Tibial nerve (tissue), 4 donors: Measurements from ENCODE around the gene KLHL30.

ENCODE experiments used
- EP300 ChIP-seq, 2 donors: sonication (generic); formaldehyde crosslinking; IDR thresholded peaks; one replicate each; pipeline ENCODE4 v1.6.1; 2017; ENCODE audit warnings: antibody characterized with exemption in 2 of 2, mild to moderate bottlenecking in 1 of 2
- POLR2A ChIP-seq, 2 donors: fragments of 450-650 bp; IDR thresholded peaks; one replicate each; pipeline ENCODE4 v1.6.1; 2017; ENCODE audit warnings: antibody characterized with exemption in 2 of 2, mild to moderate bottlenecking in 2 of 2, moderate library complexity in 2 of 2
- TF ChIP-seq, protein P1 (sequence below), 5 experiments: fragments of 200-600 bp in 3 of 5; fragments of 450-650 bp in 2 of 5; sonication (generic) in 3 of 5; IDR thresholded peaks; one replicate each; pipeline ENCODE4 v1.5.1; 2016 to 2019; ENCODE audit warnings: antibody characterized with exemption in 5 of 5, mild to moderate bottlenecking in 3 of 5, moderate library complexity in 2 of 5

GRCh38 chr2:238167761-238168160, 29.3 kb downstream of the KLHL30 start:
- TF ChIP-seq, protein P1, sequence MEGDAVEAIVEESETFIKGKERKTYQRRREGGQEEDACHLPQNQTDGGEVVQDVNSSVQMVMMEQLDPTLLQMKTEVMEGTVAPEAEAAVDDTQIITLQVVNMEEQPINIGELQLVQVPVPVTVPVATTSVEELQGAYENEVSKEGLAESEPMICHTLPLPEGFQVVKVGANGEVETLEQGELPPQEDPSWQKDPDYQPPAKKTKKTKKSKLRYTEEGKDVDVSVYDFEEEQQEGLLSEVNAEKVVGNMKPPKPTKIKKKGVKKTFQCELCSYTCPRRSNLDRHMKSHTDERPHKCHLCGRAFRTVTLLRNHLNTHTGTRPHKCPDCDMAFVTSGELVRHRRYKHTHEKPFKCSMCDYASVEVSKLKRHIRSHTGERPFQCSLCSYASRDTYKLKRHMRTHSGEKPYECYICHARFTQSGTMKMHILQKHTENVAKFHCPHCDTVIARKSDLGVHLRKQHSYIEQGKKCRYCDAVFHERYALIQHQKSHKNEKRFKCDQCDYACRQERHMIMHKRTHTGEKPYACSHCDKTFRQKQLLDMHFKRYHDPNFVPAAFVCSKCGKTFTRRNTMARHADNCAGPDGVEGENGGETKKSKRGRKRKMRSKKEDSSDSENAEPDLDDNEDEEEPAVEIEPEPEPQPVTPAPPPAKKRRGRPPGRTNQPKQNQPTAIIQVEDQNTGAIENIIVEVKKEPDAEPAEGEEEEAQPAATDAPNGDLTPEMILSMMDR (IDR thresholded peaks at IDR 0.05) = no peak
- TF ChIP-seq EP300 (IDR thresholded peaks at IDR 0.05) (no peak), POLR2A (IDR thresholded peaks at IDR 0.05) (no peak)
